Measurements from ENCODE around the gene MSH4.

DNA sequence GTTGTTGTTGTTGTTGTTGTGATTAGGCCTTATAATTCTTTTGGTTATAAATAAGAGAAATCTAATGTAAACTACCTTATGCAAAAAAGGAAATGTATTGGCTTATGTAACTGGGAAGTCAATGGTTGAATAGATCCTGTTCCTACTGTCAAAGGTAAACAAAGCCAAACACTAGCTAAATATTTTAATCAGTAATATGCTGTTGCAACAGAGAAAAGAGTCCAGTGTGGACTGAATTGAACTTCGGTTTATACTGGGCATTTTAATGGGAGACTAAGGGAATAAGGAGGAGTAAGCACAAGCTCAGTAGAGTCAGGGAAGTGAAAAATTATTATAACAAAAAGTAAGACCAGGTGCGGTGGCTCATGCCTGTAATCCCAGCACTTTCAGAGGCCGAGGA lies 15.4 kb downstream of the MSH4 start:
- no peak for TF ChIP-seq CTCF (IDR thresholded peaks at IDR 0.05)
- TF ChIP-seq POLR2A (IDR thresholded peaks at IDR 0.05): no peak
